ENCODE results near the gene TMEM236.
"Not testable (repeated sequence)": the region's sequence is repeated elsewhere in the genome, so short reads cannot be mapped to it uniquely, and the experiment has no call there.

Gene TMEM236

GRCh38 chr10:17751781-17752445, at the start of gene TMEM236:
Gene TMEM236, plus strand, starts transcription at chr10:17752201. Its CDS starts 95 bp downstream, at chr10:17752296.
- no peaks in the 10 kb centered on the region for H3K36me3 Mint-ChIP-seq (ENCODE audit: low read depth)
- H3K9me3 Mint-ChIP-seq, result no peaks in the 10 kb centered on the region
- H3K4me3 Mint-ChIP-seq, result no peak within 1 kb of the TSS
- no peak within 1 kb of the TSS for H3K27ac Mint-ChIP-seq
- H3K4me1 Mint-ChIP-seq (ENCODE audit: low read depth), result peaks cover 3% of the 10 kb centered on the region
- H3K27me3 Mint-ChIP-seq, result no peaks in the 10 kb centered on the region

GRCh38 chr10:17703706-17704105, 48.3 kb upstream of the TMEM236 start:
- Mint-ChIP-seq H3K9me3 (no peaks in the 10 kb centered on the region), H3K27me3 (no peaks in the 10 kb centered on the region), H3K36me3 (ENCODE audit: low read depth) (peaks cover 38% of the 10 kb centered on the region), H3K4me1 (ENCODE audit: low read depth) (no peaks in the 10 kb centered on the region), H3K4me3 (no peak overlapping the region), H3K27ac (no peak overlapping the region)

- Mint-ChIP-seq H3K4me1 (ENCODE audit: low read depth) (no peaks in the 10 kb centered on the region), H3K36me3 (ENCODE audit: low read depth) (peaks cover 50% of the 10 kb centered on the region), H3K9me3 (no peaks in the 10 kb centered on the region), H3K27me3 (no peaks in the 10 kb centered on the region), H3K27ac (no peak overlapping the region), H3K4me3 (no peak overlapping the region)
Observed at GRCh38 chr10:17708821-17709220, 43.2 kb upstream of the TMEM236 start.

- Mint-ChIP-seq H3K4me1 (ENCODE audit: low read depth) (no peaks in the 10 kb centered on the region), H3K4me3 (no peak overlapping the region), H3K27ac (no peak overlapping the region), H3K9me3 (no peaks in the 10 kb centered on the region), H3K36me3 (ENCODE audit: low read depth) (peaks cover 53% of the 10 kb centered on the region), H3K27me3 (no peaks in the 10 kb centered on the region)
Observed at GRCh38 chr10:17709492-17709891, 42.5 kb upstream of the TMEM236 start.

GRCh38 chr10:17710181-17710580, 41.8 kb upstream of the TMEM236 start:
- H3K36me3 Mint-ChIP-seq (ENCODE audit: low read depth), result peaks cover 56% of the 10 kb centered on the region
- no peak overlapping the region for H3K27ac Mint-ChIP-seq
- no peaks in the 10 kb centered on the region for H3K27me3 Mint-ChIP-seq
- H3K4me3 Mint-ChIP-seq, result no peak overlapping the region
- no peaks in the 10 kb centered on the region for H3K4me1 Mint-ChIP-seq (ENCODE audit: low read depth)
- no peaks in the 10 kb centered on the region for H3K9me3 Mint-ChIP-seq

GRCh38 chr10:17712053-17712452, 39.9 kb upstream of the TMEM236 start:
- Mint-ChIP-seq H3K27me3 (no peaks in the 10 kb centered on the region), H3K9me3 (no peaks in the 10 kb centered on the region), H3K4me1 (ENCODE audit: low read depth) (no peaks in the 10 kb centered on the region), H3K27ac (no peak overlapping the region), H3K4me3 (no peak overlapping the region), H3K36me3 (ENCODE audit: low read depth) (peaks cover 67% of the 10 kb centered on the region)

GRCh38 chr10:17712717-17713471, 39.1 kb upstream of the TMEM236 start:
- Mint-ChIP-seq H3K9me3 (no peaks in the 10 kb centered on the region), H3K27me3 (no peaks in the 10 kb centered on the region), H3K27ac (no peak overlapping the region), H3K4me3 (no peak overlapping the region), H3K4me1 (ENCODE audit: low read depth) (no peaks in the 10 kb centered on the region), H3K36me3 (ENCODE audit: low read depth) (peaks cover 71% of the 10 kb centered on the region)

- no peaks in the 10 kb centered on the region for H3K9me3 Mint-ChIP-seq
- H3K36me3 Mint-ChIP-seq (ENCODE audit: low read depth), result peaks cover 74% of the 10 kb centered on the region
- H3K4me1 Mint-ChIP-seq (ENCODE audit: low read depth), result no peaks in the 10 kb centered on the region
- H3K27me3 Mint-ChIP-seq, result no peaks in the 10 kb centered on the region
- H3K27ac Mint-ChIP-seq, result no peak overlapping the region
- H3K4me3 Mint-ChIP-seq, result no peak overlapping the region
Observed at GRCh38 chr10:17713758-17714157, 38.2 kb upstream of the TMEM236 start.

GRCh38 chr10:17716161-17716560, 35.8 kb upstream of the TMEM236 start:
- no peaks in the 10 kb centered on the region for H3K4me1 Mint-ChIP-seq (ENCODE audit: low read depth)
- H3K9me3 Mint-ChIP-seq, result peaks cover 3% of the 10 kb centered on the region
- no peak overlapping the region for H3K4me3 Mint-ChIP-seq
- peaks cover 75% of the 10 kb centered on the region for H3K36me3 Mint-ChIP-seq (ENCODE audit: low read depth)
- H3K27me3 Mint-ChIP-seq, result no peaks in the 10 kb centered on the region
- no peak overlapping the region for H3K27ac Mint-ChIP-seq

- not testable (repeated sequence) for H3K27me3 Mint-ChIP-seq, H3K27ac Mint-ChIP-seq, H3K4me3 Mint-ChIP-seq
Observed at GRCh38 chr10:17722317-17723014, 29.5 kb upstream of the TMEM236 start.

GRCh38 chr10:17725703-17726102, 26.3 kb upstream of the TMEM236 start:
- Mint-ChIP-seq H3K36me3 (ENCODE audit: low read depth) (peaks cover 12% of the 10 kb centered on the region), H3K4me3 (no peak overlapping the region), H3K27ac (no peak overlapping the region), H3K9me3 (no peaks in the 10 kb centered on the region), H3K4me1 (ENCODE audit: low read depth) (no peaks in the 10 kb centered on the region), H3K27me3 (no peaks in the 10 kb centered on the region)

More at GRCh38 chr10:17722317-17723014, 29.5 kb upstream of the TMEM236 start:
- H3K4me1 Mint-ChIP-seq (ENCODE audit: low read depth); H3K9me3 Mint-ChIP-seq: not testable (repeated sequence)
- H3K36me3 Mint-ChIP-seq (ENCODE audit: low read depth), result peaks cover 30% of the 10 kb centered on the region

GRCh38 chr10:17729630-17730029, 22.4 kb upstream of the TMEM236 start:
- H3K4me3 Mint-ChIP-seq, result no peak overlapping the region
- H3K4me1 Mint-ChIP-seq (ENCODE audit: low read depth), result no peaks in the 10 kb centered on the region
- no peak overlapping the region for H3K27ac Mint-ChIP-seq
- no peaks in the 10 kb centered on the region for H3K9me3 Mint-ChIP-seq
- no peaks in the 10 kb centered on the region for H3K27me3 Mint-ChIP-seq
- H3K36me3 Mint-ChIP-seq (ENCODE audit: low read depth), result peaks cover 4% of the 10 kb centered on the region

GRCh38 chr10:17730667-17731066, 21.3 kb upstream of the TMEM236 start:
- Mint-ChIP-seq H3K4me1 (ENCODE audit: low read depth) (no peaks in the 10 kb centered on the region), H3K36me3 (ENCODE audit: low read depth) (peaks cover 4% of the 10 kb centered on the region), H3K27ac (no peak overlapping the region), H3K27me3 (no peaks in the 10 kb centered on the region), H3K4me3 (no peak overlapping the region), H3K9me3 (no peaks in the 10 kb centered on the region)

- Mint-ChIP-seq H3K36me3 (ENCODE audit: low read depth) (peaks cover 4% of the 10 kb centered on the region), H3K27ac (no peak overlapping the region), H3K4me3 (no peak overlapping the region), H3K4me1 (ENCODE audit: low read depth) (no peaks in the 10 kb centered on the region), H3K9me3 (no peaks in the 10 kb centered on the region), H3K27me3 (no peaks in the 10 kb centered on the region)
Observed at GRCh38 chr10:17731331-17732020, 20.5 kb upstream of the TMEM236 start.

GRCh38 chr10:17733620-17734019, 18.4 kb upstream of the TMEM236 start:
- no peaks in the 10 kb centered on the region for H3K27me3 Mint-ChIP-seq

More at GRCh38 chr10:17733620-17734019, 18.4 kb upstream of the TMEM236 start:
- Mint-ChIP-seq H3K27ac (no peak overlapping the region), H3K36me3 (ENCODE audit: low read depth) (no peaks in the 10 kb centered on the region), H3K9me3 (no peaks in the 10 kb centered on the region), H3K4me1 (ENCODE audit: low read depth) (no peaks in the 10 kb centered on the region), H3K4me3 (no peak overlapping the region)
